SJSA1 (cell line): ENCODE results near the gene RPS6KA4. TPM values are rescaled to one million over a fixed set of nuclear protein-coding genes. Genes with fewer than 3 reads are reported as not detected.
"Not testable (repeated sequence)": the region's sequence is repeated elsewhere in the genome, so short reads cannot be mapped to it uniquely, and the experiment has no call there.

Experiments used
- DNase-seq, 2 experiments: peaks; one replicate each; pipeline ENCODE4 v3.0.0-alpha.2; 2015 to 2020; ENCODE audit warnings: low spot score in 2 of 2, low read depth in 1 of 2
- H3K27ac ChIP-seq: fragments of 250-450 bp; sonication (Bioruptor Pico); 2 replicates; pipeline ENCODE4 v1.5.1; 2020; ENCODE audit warnings: mild to moderate bottlenecking, moderate library complexity
- H3K27me3 ChIP-seq: fragments of 250-450 bp; sonication (Bioruptor Pico); replicated peaks from 2 replicates; pipeline ENCODE4 v1.5.1; 2020; ENCODE audit warnings: mild to moderate bottlenecking, moderate library complexity
- H3K36me3 ChIP-seq: fragments of 250-450 bp; sonication (Bioruptor Pico); 2 replicates; pipeline ENCODE4 v1.5.1; 2020; ENCODE audit warnings: mild to moderate bottlenecking
- H3K4me1 ChIP-seq: fragments of 250-450 bp; sonication (Bioruptor Pico); replicated peaks from 2 replicates; pipeline ENCODE4 v1.6.1; 2021; ENCODE audit warnings: mild to moderate bottlenecking
- H3K4me3 ChIP-seq: fragments of 250-450 bp; sonication (Bioruptor Pico); 2 replicates; pipeline ENCODE4 v1.5.1; 2020; ENCODE audit warnings: mild to moderate bottlenecking
- H3K9me3 ChIP-seq: fragments of 250-450 bp; sonication (Bioruptor Pico); replicated peaks from 2 replicates; pipeline ENCODE4 v1.5.1; 2020; ENCODE audit warnings: mild to moderate bottlenecking
- total RNA-seq: library from RNA; depleted of rRNA; stranded (reverse); fragments of >200 nt; shearing (Covaris generic); gene quantifications from 2 replicates; pipeline ENCODE4 v1.2.3, GENCODE V29; 2014

Gene RPS6KA4
- total RNA-seq, 1 experiment from 2014 or later = 84.1 TPM

DNA sequence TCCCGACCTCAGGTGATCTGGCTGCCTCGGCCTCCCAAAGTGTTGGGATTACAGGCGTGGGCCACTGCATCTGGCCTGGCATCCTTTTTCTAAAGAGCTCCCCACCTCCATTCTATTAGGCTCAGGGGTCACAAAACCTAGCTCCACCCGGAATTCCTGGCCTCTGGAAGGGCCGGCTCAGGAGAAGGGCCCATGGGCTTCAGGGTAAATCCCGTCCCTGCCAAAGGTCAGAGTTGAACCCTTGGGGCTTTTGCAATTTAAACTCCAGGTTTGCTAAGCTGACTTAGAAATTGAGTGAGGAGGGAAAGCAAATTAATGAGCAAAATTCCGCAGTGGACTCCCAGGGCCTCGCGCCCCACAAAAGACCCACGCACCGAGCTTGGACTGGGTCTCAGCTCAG lies 48.3 kb downstream of the RPS6KA4 start:
- H3K27me3 ChIP-seq = peaks cover 22% of the 10 kb centered on the region
- H3K36me3 ChIP-seq = no peaks in the 10 kb centered on the region
- H3K27ac ChIP-seq = no peak overlapping the region
- no peak for DNase-seq
- no peaks in the 10 kb centered on the region for H3K9me3 ChIP-seq
- H3K4me3 ChIP-seq = no peak overlapping the region
- H3K4me1 ChIP-seq = no peaks in the 10 kb centered on the region

DNA sequence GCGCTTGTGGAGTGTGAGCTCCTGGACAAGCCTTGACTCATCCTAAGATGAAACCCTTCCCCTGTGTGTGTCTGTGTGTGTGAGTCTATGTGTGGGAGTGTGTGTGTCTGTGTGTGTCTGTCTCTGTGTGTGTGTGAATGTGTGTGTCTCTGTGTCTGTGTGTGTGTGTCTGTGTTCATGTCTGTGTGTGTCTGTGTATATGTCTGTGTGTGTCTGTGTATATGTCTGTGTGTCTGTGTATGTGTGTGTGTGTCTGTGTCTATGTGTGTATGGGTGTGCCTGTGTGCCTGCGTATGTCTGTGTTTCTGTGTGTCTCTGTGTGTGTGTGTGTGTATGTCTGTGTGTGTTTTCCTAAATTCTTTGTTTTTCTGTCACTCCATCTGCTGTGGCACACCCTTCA lies 48.7 kb downstream of the RPS6KA4 start:
- Histone ChIP-seq H3K36me3 (no peaks in the 10 kb centered on the region), H3K4me3 (no peak overlapping the region), H3K4me1 (no peaks in the 10 kb centered on the region), H3K27me3 (peaks cover 22% of the 10 kb centered on the region), H3K27ac (no peak overlapping the region), H3K9me3 (no peaks in the 10 kb centered on the region)
- no peak for DNase-seq

DNA sequence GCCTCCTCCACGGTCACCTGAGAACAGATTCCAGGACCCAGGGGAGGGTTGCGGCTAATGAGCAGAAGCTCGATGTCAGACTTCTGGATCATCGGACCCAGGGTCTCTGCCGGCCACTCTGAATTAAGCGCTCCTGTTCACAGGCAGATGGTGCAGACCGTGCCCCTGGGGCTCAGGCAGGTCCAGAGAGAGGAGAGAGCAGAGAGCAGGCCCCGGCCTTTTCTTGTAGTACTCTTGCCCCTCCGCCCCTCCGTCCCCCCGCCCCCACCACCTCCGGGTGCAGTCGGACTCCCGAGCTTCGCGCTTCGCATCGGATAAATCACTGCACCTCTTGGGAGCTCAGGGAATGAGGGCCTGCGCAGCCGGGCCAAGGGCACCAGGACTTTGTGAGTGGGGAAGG lies 50.3 kb downstream of the RPS6KA4 start:
- H3K4me3 ChIP-seq = no peak overlapping the region
- H3K36me3 ChIP-seq = no peaks in the 10 kb centered on the region
- no peak overlapping the region for H3K27ac ChIP-seq
- no peaks in the 10 kb centered on the region for H3K9me3 ChIP-seq
- peaks cover 14% of the 10 kb centered on the region for H3K27me3 ChIP-seq
- H3K4me1 ChIP-seq = no peaks in the 10 kb centered on the region
- DNase-seq = no peak

DNA sequence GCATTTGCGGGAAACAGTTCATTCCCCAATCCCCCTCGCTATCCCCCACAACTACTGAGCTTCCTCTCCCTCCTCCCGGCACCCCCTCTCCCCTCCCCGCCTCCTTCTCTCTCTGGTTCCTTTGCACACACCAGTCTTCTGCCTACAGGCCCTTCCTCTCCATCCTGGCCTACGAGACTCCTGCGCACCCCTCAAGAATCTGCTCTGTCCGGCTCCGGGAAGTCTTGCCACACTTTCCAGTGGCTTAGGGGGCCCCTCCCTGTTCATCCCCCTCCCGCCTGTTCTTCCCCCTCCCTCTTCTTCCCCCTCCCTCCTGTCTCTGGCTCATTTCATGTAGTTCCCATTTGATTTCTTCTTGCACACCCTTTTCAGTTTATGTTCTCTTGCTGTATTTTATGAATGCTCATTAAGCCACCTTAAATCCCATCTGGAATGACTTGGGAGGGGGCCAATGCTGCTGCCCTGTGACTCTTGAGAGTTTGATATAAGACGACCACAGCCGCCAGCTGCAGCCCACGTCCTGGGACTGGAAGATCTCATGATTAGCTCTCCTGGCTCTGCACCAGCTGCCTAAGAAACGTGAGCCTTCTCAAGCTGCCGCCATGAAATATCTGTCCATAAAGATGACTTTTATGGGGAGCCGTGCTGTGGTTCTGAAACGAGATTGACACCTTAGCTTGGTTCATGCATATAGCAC lies 50.9 kb downstream of the RPS6KA4 start:
- Histone ChIP-seq H3K27me3 (peaks cover 14% of the 10 kb centered on the region), H3K36me3 (no peaks in the 10 kb centered on the region), H3K4me1 (no peaks in the 10 kb centered on the region), H3K9me3 (no peaks in the 10 kb centered on the region; the same call in 1 of the 2 replicates), H3K27ac (no peak overlapping the region), H3K4me3 (no peak overlapping the region)
- DNase-seq = no peak

DNA sequence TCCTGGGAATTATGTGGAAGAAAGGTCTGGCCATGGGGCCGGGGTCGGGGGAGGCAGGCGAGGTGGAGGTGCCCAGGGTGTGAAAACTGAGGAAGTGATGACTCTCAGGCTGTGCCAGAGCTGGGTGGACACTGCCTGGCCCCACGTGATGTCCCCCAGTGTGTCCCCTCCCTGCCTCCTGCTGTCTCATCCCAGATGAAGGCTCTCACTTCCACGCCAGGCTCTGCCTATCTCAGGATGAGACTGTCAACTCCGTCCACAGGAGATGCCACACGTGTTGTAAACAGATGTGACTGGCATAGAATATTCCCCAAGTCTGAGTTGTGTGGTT lies 51.4 kb downstream of the RPS6KA4 start:
- no peak for DNase-seq
- no peak overlapping the region for H3K4me3 ChIP-seq
- H3K36me3 ChIP-seq = no peaks in the 10 kb centered on the region
- H3K27me3 ChIP-seq = peaks cover 14% of the 10 kb centered on the region
- no peak overlapping the region for H3K27ac ChIP-seq
- H3K9me3 ChIP-seq = no peaks in the 10 kb centered on the region; the same call in 1 of the 2 replicates
- no peaks in the 10 kb centered on the region for H3K4me1 ChIP-seq

DNA sequence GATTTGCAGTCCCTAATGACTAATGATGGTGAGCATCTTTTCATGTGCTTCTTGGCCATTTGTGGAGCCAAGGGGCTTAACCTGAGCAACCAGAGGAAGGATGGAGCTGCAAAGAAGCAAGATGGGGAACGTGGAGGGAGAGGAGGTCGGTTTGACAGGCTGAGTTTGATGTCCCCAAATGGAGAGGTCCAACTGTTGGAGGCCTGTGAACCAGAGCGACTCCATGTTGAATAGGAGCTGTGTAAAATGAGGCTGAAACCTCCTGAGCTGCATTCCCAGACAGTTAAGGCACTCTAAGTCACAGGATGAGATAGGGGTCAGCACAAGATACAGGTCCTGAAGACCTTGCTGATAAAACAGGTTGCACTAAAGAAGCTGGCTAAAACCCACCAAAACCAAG lies 54.5 kb downstream of the RPS6KA4 start:
- Histone ChIP-seq H3K27me3 (peaks cover 17% of the 10 kb centered on the region), H3K27ac (no peak overlapping the region), H3K4me3 (no peak overlapping the region), H3K4me1 (no peaks in the 10 kb centered on the region), H3K36me3 (no peaks in the 10 kb centered on the region), H3K9me3 (no peaks in the 10 kb centered on the region; the same call in 1 of the 2 replicates)
- no peak for DNase-seq

DNA sequence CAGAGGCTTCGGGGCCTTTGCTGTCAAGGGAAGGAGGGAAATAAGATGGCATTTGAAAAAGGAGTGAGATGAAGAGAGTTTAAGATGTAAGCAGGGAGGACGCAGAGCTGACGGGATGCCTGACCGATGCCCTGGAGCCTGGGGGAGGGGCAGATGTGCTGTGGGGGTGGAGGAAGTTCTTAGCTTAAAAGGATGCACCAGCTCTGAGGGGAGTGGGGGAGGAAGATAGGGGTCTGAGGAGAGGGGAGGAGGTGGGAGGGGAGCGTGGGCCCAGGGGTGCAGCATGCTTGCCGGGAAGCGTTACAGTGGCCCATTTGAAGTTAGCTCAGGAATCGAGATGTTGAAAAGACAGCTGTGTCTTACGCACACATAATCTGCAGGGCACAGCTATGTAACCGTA lies 56.3 kb downstream of the RPS6KA4 start:
- no peaks in the 10 kb centered on the region for H3K36me3 ChIP-seq
- H3K27ac ChIP-seq = no peak overlapping the region
- no peak overlapping the region for H3K4me3 ChIP-seq
- H3K4me1 ChIP-seq = no peaks in the 10 kb centered on the region
- no peak for DNase-seq
- H3K27me3 ChIP-seq = peaks cover 16% of the 10 kb centered on the region
- no peaks in the 10 kb centered on the region; the same call in 1 of the 2 replicates for H3K9me3 ChIP-seq

DNA sequence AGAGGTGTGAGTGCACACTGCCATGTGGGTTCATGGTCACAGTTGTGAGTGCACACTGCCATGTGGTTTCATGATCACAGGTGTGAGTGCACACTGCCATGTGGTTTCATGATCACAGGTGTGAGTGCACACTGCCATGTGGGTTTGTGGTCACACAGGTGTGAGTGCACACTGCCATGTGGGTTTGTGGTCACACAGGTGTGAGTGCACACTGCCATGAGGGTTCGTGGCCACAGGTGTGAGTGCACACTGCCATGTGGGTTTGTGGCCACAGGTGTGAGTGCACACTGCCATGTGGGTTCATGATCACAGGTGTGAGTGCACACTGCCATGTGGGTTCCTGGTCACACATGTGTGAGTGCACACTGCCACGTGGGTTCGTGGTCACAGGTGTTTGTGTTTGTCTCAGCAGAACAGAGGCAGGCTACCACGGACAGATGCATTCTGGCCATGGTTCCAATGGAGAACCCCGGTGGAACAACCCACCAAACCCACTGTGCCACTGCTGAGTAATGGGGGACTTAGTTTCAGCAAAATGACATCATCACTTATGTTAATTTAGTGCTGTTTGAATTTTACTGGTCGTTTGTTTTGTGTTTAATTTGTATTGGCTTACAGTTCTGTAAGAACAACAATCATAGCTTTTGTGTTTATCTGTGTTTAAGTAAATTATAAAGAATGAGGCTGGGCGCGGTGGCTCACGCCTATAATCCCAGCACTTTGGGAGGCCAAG lies 57.2 kb downstream of the RPS6KA4 start:
- H3K36me3 ChIP-seq = no peaks in the 10 kb centered on the region
- no peaks in the 10 kb centered on the region for H3K4me1 ChIP-seq
- H3K4me3 ChIP-seq = no peak overlapping the region
- H3K27me3 ChIP-seq = peaks cover 19% of the 10 kb centered on the region
- peaks cover 4% of the 10 kb centered on the region for H3K9me3 ChIP-seq
- no peak overlapping the region for H3K27ac ChIP-seq
- no peak for DNase-seq

DNA sequence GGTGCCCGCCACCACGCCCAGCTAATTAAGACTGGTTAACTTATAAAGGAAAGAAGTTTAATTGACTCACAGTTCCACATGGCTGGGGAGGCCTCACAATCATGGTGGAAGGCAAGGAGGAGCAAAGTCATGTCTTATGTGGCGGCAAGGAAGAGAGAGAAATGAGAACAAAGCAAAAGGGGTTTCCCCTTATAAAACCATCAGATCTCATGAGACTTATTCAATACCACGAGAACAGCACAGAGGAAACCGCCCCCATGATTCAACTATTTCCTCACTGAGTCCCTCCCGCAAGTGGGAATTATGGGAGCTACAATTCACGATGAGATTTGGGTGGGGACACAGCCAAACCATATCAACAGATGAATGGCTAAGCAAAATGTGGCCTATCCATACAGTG lies 59.3 kb downstream of the RPS6KA4 start:
- not testable (repeated sequence) for H3K9me3 ChIP-seq, DNase-seq, H3K4me1 ChIP-seq, H3K27ac ChIP-seq, H3K4me3 ChIP-seq, H3K36me3 ChIP-seq
- peaks cover 14% of the 10 kb centered on the region for H3K27me3 ChIP-seq

DNA sequence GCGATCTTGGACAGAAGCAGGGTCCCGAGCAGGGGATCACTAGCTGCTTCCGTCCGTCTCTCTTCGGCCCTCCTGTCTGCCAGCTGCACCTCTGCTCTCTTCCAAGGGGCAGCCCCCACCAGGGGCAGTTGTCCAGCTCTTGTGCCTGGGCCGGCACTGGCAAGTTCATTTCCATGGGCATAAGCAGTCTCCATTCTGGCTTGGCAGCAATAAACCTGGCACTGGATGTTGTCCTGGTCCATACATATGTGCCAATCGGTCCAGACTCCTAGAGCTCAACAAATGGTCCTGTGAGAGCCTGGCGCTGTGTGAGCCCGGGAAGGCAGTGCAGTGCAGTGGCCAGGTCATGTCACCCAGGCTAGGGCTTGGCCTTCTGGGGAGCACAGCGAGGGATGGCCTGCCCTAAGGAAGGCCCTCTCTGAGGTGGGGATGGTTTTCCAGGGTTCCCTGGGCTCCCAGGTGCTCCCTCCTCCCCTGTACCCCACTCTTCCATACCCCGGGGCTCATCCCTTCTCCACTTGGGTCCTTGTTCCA lies 60.4 kb downstream of the RPS6KA4 start:
- H3K4me1 ChIP-seq = no peaks in the 10 kb centered on the region
- DNase-seq = no peak

DNA sequence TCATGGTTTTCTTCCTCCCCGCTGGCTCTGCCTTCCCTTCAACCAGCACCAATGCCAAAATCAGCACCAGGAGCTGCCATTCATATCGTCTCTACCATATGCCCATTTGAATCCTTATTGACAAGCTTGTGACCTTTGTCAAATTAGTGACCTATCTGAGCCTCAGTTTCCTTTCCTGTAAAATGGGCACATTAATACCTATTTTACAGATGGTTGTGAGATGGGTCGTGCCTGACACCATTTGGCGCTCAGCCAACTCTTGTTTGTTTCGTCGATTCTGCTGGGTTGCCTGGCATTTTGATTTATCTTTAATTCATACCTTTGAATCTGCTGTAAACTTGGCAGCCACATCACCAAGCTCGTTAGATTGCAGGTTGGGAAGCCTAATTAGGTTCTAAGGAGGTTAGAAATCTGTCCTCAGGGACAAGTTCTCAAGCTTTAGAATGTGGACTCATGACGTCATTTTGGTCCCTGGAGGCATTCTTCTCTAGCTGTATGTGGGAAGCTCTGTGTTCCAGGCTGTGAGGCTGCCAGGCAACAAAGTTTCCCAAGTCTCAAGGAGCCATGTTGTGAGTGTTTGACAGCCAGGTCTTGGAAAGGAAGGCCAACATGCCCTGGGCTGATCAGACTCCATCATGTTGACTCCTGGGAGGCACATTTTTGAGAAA lies 61.0 kb downstream of the RPS6KA4 start:
- DNase-seq = no peak
- H3K27me3 ChIP-seq = peaks cover 14% of the 10 kb centered on the region
- no peaks in the 10 kb centered on the region for H3K36me3 ChIP-seq
- no peak overlapping the region for H3K27ac ChIP-seq
- peaks cover 10% of the 10 kb centered on the region for H3K9me3 ChIP-seq
- no peaks in the 10 kb centered on the region for H3K4me1 ChIP-seq
- no peak overlapping the region for H3K4me3 ChIP-seq

More for the DNA sequence above, 60.4 kb downstream of the RPS6KA4 start:
- Histone ChIP-seq H3K9me3 (peaks cover 10% of the 10 kb centered on the region), H3K36me3 (no peaks in the 10 kb centered on the region), H3K4me3 (no peak overlapping the region), H3K27ac (no peak overlapping the region), H3K27me3 (peaks cover 14% of the 10 kb centered on the region)
